ENCODE measurements around the gene NTN4. TPM values are rescaled to one million over a fixed set of nuclear protein-coding genes. Genes with fewer than 3 reads are reported as not detected.

Gene NTN4
- total and polyA plus RNA-seq, 4 experiments from 2014 or later = 2.0 to 5.5 (median 3.8) TPM

- intact Hi-C loops (cut with micrococcal nuclease) = no loop called here
- no peaks in the 10 kb centered on the region for H3K27me3 ChIP-seq (ENCODE audit: insufficient read depth, low read length)
- ChIA-PET POLR2A (ENCODE audit: partially characterized antibody) (no interaction called here), CTCF (ENCODE audit: partially characterized antibody) (no interaction called here)
- H3K4me1 Mint-ChIP-seq = no peaks in the 10 kb centered on the region
- no peaks in the 10 kb centered on the region for H3K9me3 ChIP-seq (ENCODE audit: control insufficient read depth in 1 of 2, low read length in 2 of 2)
- peaks cover 0 to 2% (median 0%) of the 10 kb centered on the region in 8 donors for H3K9me3 Mint-ChIP-seq
- H3K4me3 ChIP-seq (ENCODE audit: low read length in 2 of 2) = no peak overlapping the region
- no peaks in the 10 kb centered on the region for H3K4me1 ChIP-seq (ENCODE audit: insufficient read depth, low read length)
- H3K27ac Mint-ChIP-seq = no peak overlapping the region
- H3K4me3 Mint-ChIP-seq = no peak overlapping the region
- H3K36me3 ChIP-seq (ENCODE audit: insufficient read depth, low read length) = no peaks in the 10 kb centered on the region
- H3K27ac ChIP-seq (ENCODE audit: low read depth, low read length) = no peak overlapping the region
- no peak for DNase-seq
- H3K27me3 Mint-ChIP-seq = peaks cover 0 to 4% of the 10 kb centered on the region in 2 donors
- H3K36me3 Mint-ChIP-seq = no peaks in the 10 kb centered on the region
These were observed 70.4 kb downstream of the NTN4 start for GRCh38 chr12:95720146-95720545.

- POLR2A ChIA-PET (ENCODE audit: partially characterized antibody) = no interaction called here
These were observed 71.8 kb downstream of the NTN4 start for GRCh38 chr12:95718772-95719171.

GRCh38 chr12:95718006-95718431 lies 72.5 kb downstream of the NTN4 start:
- H3K4me3 ChIP-seq (ENCODE audit: low read length in 2 of 2) = no peak overlapping the region
- Mint-ChIP-seq H3K27ac (no peak overlapping the region), H3K4me1 (no peaks in the 10 kb centered on the region), H3K36me3 (no peaks in the 10 kb centered on the region), H3K9me3 (peaks cover 0 to 2% (median 0%) of the 10 kb centered on the region in 8 donors), H3K27me3 (peaks cover 0 to 5% of the 10 kb centered on the region in 2 donors), H3K4me3 (no peak overlapping the region)
- POLR2A ChIA-PET (ENCODE audit: partially characterized antibody) = no interaction called here
- CTCF ChIA-PET (ENCODE audit: partially characterized antibody) = no interaction called here
- no peaks in the 10 kb centered on the region for H3K4me1 ChIP-seq (ENCODE audit: insufficient read depth, low read length)
- H3K9me3 ChIP-seq (ENCODE audit: control insufficient read depth in 1 of 2, low read length in 2 of 2) = no peaks in the 10 kb centered on the region
- no peaks in the 10 kb centered on the region for H3K36me3 ChIP-seq (ENCODE audit: insufficient read depth, low read length)
- DNase-seq = no peak
- H3K27me3 ChIP-seq (ENCODE audit: insufficient read depth, low read length) = no peaks in the 10 kb centered on the region
- H3K27ac ChIP-seq (ENCODE audit: low read depth, low read length) = no peak overlapping the region
- intact Hi-C loops (cut with micrococcal nuclease) = no loop called here

More at GRCh38 chr12:95718772-95719171, 71.8 kb downstream of the NTN4 start:
- Mint-ChIP-seq H3K4me3 (no peak overlapping the region), H3K36me3 (no peaks in the 10 kb centered on the region), H3K9me3 (peaks cover 0 to 2% (median 0%) of the 10 kb centered on the region in 8 donors), H3K27ac (no peak overlapping the region), H3K4me1 (no peaks in the 10 kb centered on the region), H3K27me3 (peaks cover 0 to 5% of the 10 kb centered on the region in 2 donors)
- no peak for DNase-seq
- H3K4me1 ChIP-seq (ENCODE audit: insufficient read depth, low read length) = no peaks in the 10 kb centered on the region
- no peak overlapping the region for H3K27ac ChIP-seq (ENCODE audit: low read depth, low read length)
- H3K9me3 ChIP-seq (ENCODE audit: control insufficient read depth in 1 of 2, low read length in 2 of 2) = no peaks in the 10 kb centered on the region
- no peaks in the 10 kb centered on the region for H3K36me3 ChIP-seq (ENCODE audit: insufficient read depth, low read length)
- no peak overlapping the region for H3K4me3 ChIP-seq (ENCODE audit: low read length in 2 of 2)
- no peaks in the 10 kb centered on the region for H3K27me3 ChIP-seq (ENCODE audit: insufficient read depth, low read length)
- CTCF ChIA-PET (ENCODE audit: partially characterized antibody) = no interaction called here
- intact Hi-C loops (cut with micrococcal nuclease) = no loop called here

GRCh38 chr12:95717316-95717928 lies 73.1 kb downstream of the NTN4 start:
- Mint-ChIP-seq H3K27me3 (peaks cover 0 to 5% of the 10 kb centered on the region in 2 donors), H3K4me3 (no peak overlapping the region), H3K27ac (no peak overlapping the region), H3K36me3 (no peaks in the 10 kb centered on the region), H3K9me3 (peaks cover 0 to 2% (median 0%) of the 10 kb centered on the region in 8 donors), H3K4me1 (no peaks in the 10 kb centered on the region)
- Histone ChIP-seq H3K27me3 (ENCODE audit: insufficient read depth, low read length) (no peaks in the 10 kb centered on the region), H3K27ac (ENCODE audit: low read depth, low read length) (no peak overlapping the region), H3K36me3 (ENCODE audit: insufficient read depth, low read length) (no peaks in the 10 kb centered on the region), H3K4me1 (ENCODE audit: insufficient read depth, low read length) (no peaks in the 10 kb centered on the region), H3K4me3 (ENCODE audit: low read length in 2 of 2) (no peak overlapping the region), H3K9me3 (ENCODE audit: control insufficient read depth in 1 of 2, low read length in 2 of 2) (no peaks in the 10 kb centered on the region)
- POLR2A ChIA-PET (ENCODE audit: partially characterized antibody) = no interaction called here
- CTCF ChIA-PET (ENCODE audit: partially characterized antibody) = no interaction called here
- no peak for DNase-seq
- intact Hi-C loops (cut with micrococcal nuclease) = no loop called here

- H3K36me3 Mint-ChIP-seq = no peaks in the 10 kb centered on the region
- ChIA-PET CTCF (ENCODE audit: partially characterized antibody) (no interaction called here), POLR2A (ENCODE audit: partially characterized antibody) (no interaction called here)
- no peaks in the 10 kb centered on the region for H3K9me3 ChIP-seq (ENCODE audit: control insufficient read depth in 1 of 2, low read length in 2 of 2)
- H3K27me3 ChIP-seq (ENCODE audit: insufficient read depth, low read length) = no peaks in the 10 kb centered on the region
- no peak overlapping the region for H3K27ac ChIP-seq (ENCODE audit: low read depth, low read length)
- no peak overlapping the region for H3K27ac Mint-ChIP-seq
- peaks cover 0 to 2% (median 0%) of the 10 kb centered on the region in 8 donors for H3K9me3 Mint-ChIP-seq
- no peak overlapping the region for H3K4me3 ChIP-seq (ENCODE audit: low read length in 2 of 2)
- no peaks in the 10 kb centered on the region for H3K4me1 Mint-ChIP-seq
- H3K4me1 ChIP-seq (ENCODE audit: insufficient read depth, low read length) = no peaks in the 10 kb centered on the region
- DNase-seq = no peak
- intact Hi-C loops (cut with micrococcal nuclease) = no loop called here
- H3K4me3 Mint-ChIP-seq = no peak overlapping the region
- H3K36me3 ChIP-seq (ENCODE audit: insufficient read depth, low read length) = no peaks in the 10 kb centered on the region
- H3K27me3 Mint-ChIP-seq = peaks cover 0 to 2% of the 10 kb centered on the region in 2 donors
These were observed 75.4 kb downstream of the NTN4 start for GRCh38 chr12:95715177-95715576.

GRCh38 chr12:95712269-95712668 lies 78.3 kb downstream of the NTN4 start:
- intact Hi-C loops (cut with micrococcal nuclease) = no loop called here
- Mint-ChIP-seq H3K36me3 (no peaks in the 10 kb centered on the region), H3K4me3 (no peak overlapping the region), H3K9me3 (peaks cover 0 to 2% (median 0%) of the 10 kb centered on the region in 8 donors), H3K4me1 (no peaks in the 10 kb centered on the region), H3K27me3 (peaks cover 1 to 2% of the 10 kb centered on the region in 2 donors), H3K27ac (no peak overlapping the region)
- Histone ChIP-seq H3K9me3 (ENCODE audit: control insufficient read depth in 1 of 2, low read length in 2 of 2) (no peaks in the 10 kb centered on the region), H3K36me3 (ENCODE audit: insufficient read depth, low read length) (no peaks in the 10 kb centered on the region), H3K4me1 (ENCODE audit: insufficient read depth, low read length) (no peaks in the 10 kb centered on the region), H3K27ac (ENCODE audit: low read depth, low read length) (no peak overlapping the region), H3K4me3 (ENCODE audit: low read length in 2 of 2) (no peak overlapping the region), H3K27me3 (ENCODE audit: insufficient read depth, low read length) (no peaks in the 10 kb centered on the region)
- DNase-seq = no peak
- POLR2A ChIA-PET (ENCODE audit: partially characterized antibody) = no interaction called here
- CTCF ChIA-PET (ENCODE audit: partially characterized antibody) = no interaction called here

- intact Hi-C loops (cut with micrococcal nuclease) = no loop called here
These were observed 80.2 kb downstream of the NTN4 start for GRCh38 chr12:95710386-95710785.

More at GRCh38 chr12:95710386-95710785, 80.2 kb downstream of the NTN4 start:
- Mint-ChIP-seq H3K4me3 (no peak overlapping the region), H3K36me3 (no peaks in the 10 kb centered on the region), H3K27ac (no peak overlapping the region), H3K4me1 (no peaks in the 10 kb centered on the region), H3K27me3 (peaks cover 2 to 3% of the 10 kb centered on the region in 2 donors), H3K9me3 (peaks cover 0 to 3% (median 0%) of the 10 kb centered on the region in 8 donors)
- Histone ChIP-seq H3K36me3 (ENCODE audit: insufficient read depth, low read length) (no peaks in the 10 kb centered on the region), H3K9me3 (ENCODE audit: control insufficient read depth in 1 of 2, low read length in 2 of 2) (no peaks in the 10 kb centered on the region), H3K4me3 (ENCODE audit: low read length in 2 of 2) (no peak overlapping the region), H3K27me3 (ENCODE audit: insufficient read depth, low read length) (no peaks in the 10 kb centered on the region), H3K4me1 (ENCODE audit: insufficient read depth, low read length) (no peaks in the 10 kb centered on the region), H3K27ac (ENCODE audit: low read depth, low read length) (no peak overlapping the region)
- no peak for DNase-seq
- ChIA-PET CTCF (ENCODE audit: partially characterized antibody) (no interaction called here), POLR2A (ENCODE audit: partially characterized antibody) (no interaction called here)

Data from CD4-positive, alpha-beta memory T cell (primary cell).